HEK293T (cell line): ENCODE measurements around the gene GOSR1.
"Not testable (repeated sequence)": the region's sequence is repeated elsewhere in the genome, so short reads cannot be mapped to it uniquely, and the experiment has no call there.

Experiments
- CTCF ChIA-PET: fragments of 350-600 bp; formaldehyde crosslinking; extraction: SDS; loops from one replicate; lab custom pipeline; 2021; ENCODE audit warnings: antibody characterized with exemption, inconsistent platforms; lab: Yijun Ruan, JAX
- POLR2A ChIA-PET: fragments of 350-600 bp; formaldehyde crosslinking; extraction: SDS; loops from one replicate; lab custom pipeline; 2020; ENCODE audit warnings: antibody characterized with exemption, inconsistent platforms; lab: Yijun Ruan, JAX
- DNase-seq: peaks from one replicate; pipeline ENCODE4 v3.0.0; 2012; ENCODE audit warnings: mixed read lengths; ENCODE audit errors: extremely low spot score
- ARNT ChIP-seq: fragments of 450-650 bp; IDR thresholded peaks from 2 replicates; pipeline ENCODE4 v1.6.1; 2017; ENCODE audit warnings: mild to moderate bottlenecking
- BHLHE40 ChIP-seq: fragments of 450-650 bp; IDR thresholded peaks from 2 replicates; pipeline ENCODE4 v1.6.1; 2016; ENCODE audit warnings: mild to moderate bottlenecking, moderate library complexity, borderline replicate concordance
- CTBP1 ChIP-seq: fragments of 450-650 bp; IDR thresholded peaks from 2 replicates; pipeline ENCODE4 v1.6.1; 2016; ENCODE audit warnings: borderline replicate concordance
- ELF4 ChIP-seq: fragments of 450-650 bp; IDR thresholded peaks from 2 replicates; pipeline ENCODE4 v1.6.1; 2017; ENCODE audit warnings: antibody characterized with exemption
- FOXA1 ChIP-seq: fragments of 450-650 bp; IDR thresholded peaks from 2 replicates; pipeline ENCODE4 v1.6.1; 2016; ENCODE audit warnings: mild to moderate bottlenecking
- FOXK2 ChIP-seq: fragments of 450-650 bp; IDR thresholded peaks from 2 replicates; pipeline ENCODE4 v1.6.1; 2016; ENCODE audit warnings: mild to moderate bottlenecking
- FOXM1 ChIP-seq: fragments of 450-650 bp; IDR thresholded peaks from 2 replicates; pipeline ENCODE4 v1.6.1; 2017; ENCODE audit warnings: mild to moderate bottlenecking, borderline replicate concordance
- HDGF ChIP-seq: fragments of 450-650 bp; IDR thresholded peaks from 2 replicates; pipeline ENCODE4 v1.6.1; 2017; ENCODE audit warnings: antibody characterized with exemption, borderline replicate concordance
- L3MBTL2 ChIP-seq: fragments of 450-650 bp; conservative IDR thresholded peaks from 2 replicates; pipeline ENCODE4 v1.6.1; 2016; ENCODE audit warnings: mild to moderate bottlenecking
- LEF1 ChIP-seq: fragments of 450-650 bp; IDR thresholded peaks from 2 replicates; pipeline ENCODE4 v1.6.1; 2017; ENCODE audit warnings: mild to moderate bottlenecking, borderline replicate concordance
- NFRKB ChIP-seq: fragments of 450-650 bp; IDR thresholded peaks from 2 replicates; pipeline ENCODE4 v1.6.1; 2016; ENCODE audit warnings: mild to moderate bottlenecking, moderate library complexity
- SP1 ChIP-seq: fragments of 450-650 bp; IDR thresholded peaks from 2 replicates; pipeline ENCODE4 v1.6.1; 2017
- SUZ12 ChIP-seq: fragments of 450-650 bp; IDR thresholded peaks from 2 replicates; pipeline ENCODE4 v1.6.1; 2016; ENCODE audit warnings: mild to moderate bottlenecking
- TARDBP ChIP-seq: fragments of 450-650 bp; IDR thresholded peaks from 2 replicates; pipeline ENCODE4 v1.6.1; 2016
- ZNF384 ChIP-seq: fragments of 450-650 bp; IDR thresholded peaks from 2 replicates; pipeline ENCODE4 v1.6.1; 2016
- TF ChIP-seq, protein P1 (sequence below): fragments of 450-650 bp; IDR thresholded peaks from 2 replicates; pipeline ENCODE4 v1.6.1; 2016

Gene GOSR1

DNA sequence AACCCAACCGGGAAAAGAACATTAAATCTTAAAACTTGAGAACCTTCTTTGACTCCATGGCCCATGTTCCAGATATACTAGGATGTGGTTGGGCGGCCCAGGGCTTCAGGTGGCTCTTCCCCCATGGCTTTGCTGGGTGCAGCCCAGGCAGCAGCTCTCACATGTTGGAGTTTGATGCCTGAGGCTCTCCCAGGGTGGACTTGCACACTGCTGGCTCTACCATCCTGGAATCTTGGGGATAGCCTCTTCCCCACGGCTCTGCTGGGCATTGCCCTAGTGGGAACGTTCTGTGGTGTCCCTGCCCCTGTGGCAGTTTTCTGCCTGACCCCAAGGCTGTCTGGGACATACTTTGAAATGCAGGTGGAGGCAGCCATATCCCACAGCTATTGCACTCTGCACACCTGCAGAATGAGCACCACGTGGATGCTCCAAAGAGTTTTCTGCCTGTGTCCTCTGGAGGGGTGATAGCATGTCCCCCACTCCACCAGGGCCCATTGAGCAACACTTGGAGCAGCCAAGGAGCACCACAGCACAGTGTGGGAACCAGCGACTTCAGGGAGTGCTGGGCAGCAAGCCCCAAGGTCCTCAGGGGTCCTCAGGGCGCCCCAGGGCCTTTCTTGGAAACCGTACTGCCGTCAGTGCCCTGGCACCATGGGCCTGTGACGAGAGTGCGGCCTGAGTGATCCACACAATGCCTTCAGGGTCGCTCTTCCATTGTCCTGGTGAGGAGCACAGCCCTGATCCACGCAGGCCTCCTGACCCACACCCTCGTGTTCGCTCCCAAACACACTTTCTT lies 70.8 kb downstream of the GOSR1 start:
- no peak for TF ChIP-seq ELF4
- TF ChIP-seq, protein P1, sequence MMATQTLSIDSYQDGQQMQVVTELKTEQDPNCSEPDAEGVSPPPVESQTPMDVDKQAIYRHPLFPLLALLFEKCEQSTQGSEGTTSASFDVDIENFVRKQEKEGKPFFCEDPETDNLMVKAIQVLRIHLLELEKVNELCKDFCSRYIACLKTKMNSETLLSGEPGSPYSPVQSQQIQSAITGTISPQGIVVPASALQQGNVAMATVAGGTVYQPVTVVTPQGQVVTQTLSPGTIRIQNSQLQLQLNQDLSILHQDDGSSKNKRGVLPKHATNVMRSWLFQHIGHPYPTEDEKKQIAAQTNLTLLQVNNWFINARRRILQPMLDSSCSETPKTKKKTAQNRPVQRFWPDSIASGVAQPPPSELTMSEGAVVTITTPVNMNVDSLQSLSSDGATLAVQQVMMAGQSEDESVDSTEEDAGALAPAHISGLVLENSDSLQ, result no peak
- no peak for TF ChIP-seq SP1
- no peak for TF ChIP-seq ARNT
- no peak for TF ChIP-seq L3MBTL2
- no peak for TF ChIP-seq CTBP1
- TF ChIP-seq FOXM1, result no peak
- TF ChIP-seq HDGF, result no peak
- no peak for TF ChIP-seq SUZ12
- no peak for TF ChIP-seq LEF1
- TF ChIP-seq TARDBP, result no peak
- ChIA-PET CTCF (no interaction called here), POLR2A (no interaction called here)
- DNase-seq, result no peak

DNA sequence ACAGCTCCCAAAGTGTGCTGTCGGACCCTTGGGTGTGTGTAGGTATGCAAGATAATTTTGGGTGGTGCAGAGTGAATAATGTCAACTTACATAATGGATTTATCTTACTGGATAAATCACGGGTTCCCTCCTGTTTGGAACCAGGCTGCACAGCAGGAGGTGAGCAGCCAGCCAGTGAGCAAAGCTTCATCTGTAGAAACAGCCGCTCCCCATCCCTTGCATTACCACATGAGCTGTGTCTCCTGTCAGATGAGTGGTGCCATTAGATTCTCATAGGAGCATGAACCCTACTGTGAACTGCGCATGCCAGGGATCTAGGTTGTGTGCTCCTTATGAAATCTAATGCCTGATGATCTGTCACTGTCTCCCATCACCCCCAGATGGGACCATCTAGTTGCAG lies 72.0 kb downstream of the GOSR1 start:
- POLR2A ChIA-PET, CTCF ChIA-PET, DNase-seq: not testable (repeated sequence)

DNA sequence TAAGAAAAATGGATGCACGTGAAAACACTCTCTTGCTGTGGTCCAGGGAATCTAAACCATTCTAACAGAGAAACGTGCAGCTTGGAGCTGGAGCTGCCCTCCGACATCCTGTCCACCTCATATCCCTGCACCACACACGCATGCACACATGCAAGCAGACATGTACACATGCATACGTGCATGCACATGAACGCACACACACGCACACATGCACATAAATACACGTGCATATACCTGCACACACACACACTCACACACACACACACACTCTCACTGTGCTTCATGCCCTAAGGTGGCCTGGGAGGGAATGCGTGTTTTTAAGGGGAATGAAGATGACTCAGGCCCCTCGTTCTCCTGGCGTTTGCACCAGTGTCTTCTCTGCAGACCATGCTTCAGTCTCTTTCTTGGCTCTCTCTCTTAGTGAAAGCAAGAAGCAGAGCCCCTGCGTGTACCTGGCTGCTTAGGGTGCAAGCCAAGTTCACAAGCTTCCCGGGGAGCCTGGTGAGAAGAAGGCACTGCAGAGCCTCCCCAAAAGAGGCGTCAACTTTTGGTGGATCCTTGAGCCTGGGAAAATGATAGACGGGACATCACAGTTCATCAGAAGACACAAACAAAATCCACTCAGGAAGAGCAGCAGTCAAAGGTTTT lies 72.8 kb downstream of the GOSR1 start:
- POLR2A ChIA-PET, result no interaction called here
- DNase-seq, result no peak
- TF ChIP-seq ZNF384 (no peak), FOXA1 (no peak), ELF4 (no peak), FOXK2 (no peak), ARNT (no peak), LEF1 (no peak), CTBP1 (no peak), FOXM1 (no peak), TARDBP (no peak), NFRKB (no peak), BHLHE40 (no peak)
- CTCF ChIA-PET, result no interaction called here

DNA sequence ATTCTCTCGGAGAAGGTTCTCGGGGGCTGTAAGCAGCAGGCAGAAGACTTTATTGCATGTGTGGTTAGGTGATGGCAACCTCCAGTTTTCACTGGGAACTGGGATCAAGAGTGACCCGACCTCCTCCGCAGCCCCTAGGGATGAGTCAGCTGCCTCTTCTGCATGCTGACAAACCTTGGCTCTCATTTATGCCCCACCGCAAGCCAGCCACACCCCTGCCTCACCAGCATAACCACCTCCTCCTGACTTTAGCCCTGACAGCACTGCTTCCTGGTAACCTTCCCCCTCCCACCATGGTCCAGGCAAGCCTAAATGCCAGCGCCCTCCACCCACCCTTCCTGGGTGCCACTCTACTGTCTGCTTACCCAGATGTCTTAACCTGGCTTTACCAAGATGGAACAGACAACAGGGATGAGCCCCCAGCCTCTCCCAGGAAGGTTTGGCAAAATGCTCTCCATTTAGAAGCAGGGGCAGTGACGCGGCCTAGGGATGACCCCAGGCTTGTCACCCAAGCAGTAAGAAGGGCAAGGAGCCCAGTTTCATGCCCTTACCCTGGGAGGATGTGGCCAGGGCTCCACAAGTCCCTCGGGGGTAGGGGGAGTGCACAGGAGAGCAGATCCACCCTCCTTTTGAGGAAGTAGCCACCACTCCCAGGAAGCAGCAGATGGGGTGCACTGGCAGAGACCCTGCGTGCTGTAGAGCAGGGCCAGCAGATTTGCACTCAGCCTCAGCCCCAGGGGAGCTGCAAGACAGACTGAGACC lies 73.5 kb downstream of the GOSR1 start:
- TF ChIP-seq, protein P1, result no peak
- no peak for DNase-seq
- CTCF ChIA-PET, result no interaction called here
- POLR2A ChIA-PET, result no interaction called here

DNA sequence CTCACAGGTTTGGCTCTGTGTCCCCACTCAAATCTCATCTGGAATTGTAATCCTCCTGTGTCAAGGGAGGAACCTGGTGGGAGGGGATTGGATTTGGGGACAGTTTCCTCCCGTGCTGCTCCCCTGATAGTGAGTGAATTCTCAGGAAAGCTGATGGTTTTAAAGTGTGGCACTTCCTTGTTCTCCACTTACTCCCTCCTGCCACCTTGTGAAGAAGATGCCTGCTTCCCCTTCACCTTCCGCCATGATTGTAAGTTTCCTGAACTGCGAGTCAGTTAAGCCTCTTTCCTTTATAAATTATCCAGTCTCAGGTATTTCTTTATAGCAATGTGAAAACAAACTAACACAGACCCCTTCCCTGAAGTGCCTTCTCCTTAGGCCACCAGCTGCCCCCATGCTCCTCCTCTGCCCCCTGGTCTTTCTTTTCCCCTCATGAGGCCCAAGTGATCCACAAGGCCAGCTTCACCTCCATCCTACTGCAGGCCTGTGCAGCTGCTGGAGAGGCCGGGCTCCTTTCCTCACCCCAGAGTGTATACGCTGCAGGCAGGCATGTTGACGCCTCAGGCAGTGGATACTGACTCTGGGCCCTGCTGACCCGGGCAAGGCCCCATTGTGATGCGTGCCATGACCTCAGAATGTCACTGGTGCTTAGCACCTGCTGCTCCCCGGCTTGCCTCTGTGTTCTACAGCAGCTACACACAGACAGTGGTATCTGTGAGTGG lies 74.2 kb downstream of the GOSR1 start:
- DNase-seq, POLR2A ChIA-PET, CTCF ChIA-PET: not testable (repeated sequence)

DNA sequence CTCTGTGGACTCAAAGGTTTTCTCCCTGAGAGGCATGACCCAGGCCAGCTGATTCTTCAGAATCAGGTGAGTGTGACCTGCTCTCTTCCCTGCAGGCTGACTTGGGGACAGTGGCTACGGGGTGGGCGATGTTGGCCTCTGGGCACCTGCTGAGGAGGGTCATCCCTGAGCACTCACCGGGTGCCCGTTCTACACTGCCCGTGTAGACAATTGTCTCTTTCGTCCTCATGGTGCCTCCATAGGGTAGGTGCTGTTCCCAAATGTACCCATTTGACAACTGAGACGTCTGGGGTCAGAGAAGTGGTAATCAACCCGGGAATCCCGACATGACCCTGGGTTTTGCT lies 74.8 kb downstream of the GOSR1 start:
- no peak for DNase-seq
- no peak for TF ChIP-seq FOXM1
- no peak for TF ChIP-seq HDGF
- no peak for TF ChIP-seq ZNF384
- TF ChIP-seq BHLHE40, result no peak
- TF ChIP-seq, protein P1, result no peak
- TF ChIP-seq CTBP1, result no peak
- TF ChIP-seq SUZ12, result no peak
- no peak for TF ChIP-seq ARNT
- TF ChIP-seq NFRKB, result no peak
- POLR2A ChIA-PET, result no interaction called here
- CTCF ChIA-PET, result no interaction called here
